NCI-H128 (cell line): Measurements from ENCODE around the gene LRRC8B.
"Not testable (repeated sequence)": the region's sequence is repeated elsewhere in the genome, so short reads cannot be mapped to it uniquely, and the experiment has no call there.

Source experiments
- DNase-seq: peaks from one replicate; lab custom pipeline; 2025; ENCODE audit not compliant: unreplicated experiment; lab: John Stamatoyannopoulos, UW

The LRRC8B gene

GRCh38 chr1:89523572-89524368 lies 859 bp upstream of the LRRC8B start:
- no peak for DNase-seq

DNA sequence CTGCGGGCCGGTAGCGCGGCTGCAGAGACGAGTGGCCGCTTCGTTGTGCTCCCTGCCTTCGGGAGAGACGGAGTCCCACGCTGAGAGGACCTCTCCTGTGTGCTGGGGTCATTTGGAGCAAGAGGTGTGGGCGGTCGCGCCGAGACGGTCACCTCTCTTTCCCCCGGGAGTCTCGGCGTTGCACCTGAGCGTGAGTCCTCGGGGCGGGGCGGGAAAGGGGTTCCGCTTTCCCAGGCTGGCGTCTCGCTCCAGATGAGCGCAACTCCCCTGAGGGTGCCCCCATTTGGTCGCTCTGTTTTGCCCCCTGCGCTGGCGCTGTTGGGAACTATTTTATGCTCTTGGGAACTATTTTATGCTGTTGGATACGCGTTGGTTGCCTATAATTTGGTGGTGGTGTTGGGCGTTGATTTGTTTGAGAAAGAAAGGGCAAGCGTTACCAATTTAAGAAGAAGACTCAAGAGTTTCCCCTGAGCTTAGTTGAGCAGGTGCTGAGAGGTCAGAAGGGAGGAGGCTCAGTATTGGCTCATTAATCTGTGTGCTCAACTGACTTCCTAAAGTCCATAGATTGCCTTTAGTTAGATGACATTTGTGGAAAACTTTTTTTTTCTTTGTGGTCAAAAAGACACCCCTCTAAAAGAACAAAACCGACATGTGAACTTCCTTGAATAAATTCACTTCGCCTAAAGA lies 683 bp downstream of the LRRC8B start:
- peak; percentile 44 for DNase-seq

- DNase-seq = no peak
Observed at GRCh38 chr1:89527256-89527655, 2.6 kb downstream of the LRRC8B start.

DNA sequence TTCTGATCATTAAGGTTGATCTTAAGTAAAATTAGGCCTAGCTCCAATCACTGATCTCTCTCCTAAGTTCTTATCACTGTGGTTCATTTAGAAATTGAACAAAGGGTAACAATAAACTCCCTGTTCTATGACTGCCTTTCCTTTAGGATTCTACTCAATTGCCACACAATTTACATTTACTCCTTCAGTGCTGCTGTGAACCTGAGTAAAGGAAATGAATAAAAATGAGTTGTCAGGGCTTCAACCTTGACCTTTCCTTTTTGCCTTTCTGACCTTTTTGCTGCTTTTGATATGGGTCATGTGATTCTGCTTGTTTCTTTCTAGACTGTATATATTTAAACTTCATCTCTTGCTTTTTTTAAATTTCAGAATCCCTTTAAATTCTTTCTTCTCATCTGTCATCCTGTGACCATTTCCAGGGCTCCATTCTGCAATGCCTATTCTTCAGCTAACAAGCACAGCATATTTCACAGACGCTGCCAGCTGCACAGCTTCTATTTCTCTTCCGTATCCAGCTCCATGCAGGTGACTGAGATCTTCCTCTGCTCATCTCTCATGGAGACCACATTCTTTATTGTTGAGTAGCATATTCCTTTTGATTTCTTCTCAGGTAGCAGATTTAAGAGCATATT lies 3.2 kb downstream of the LRRC8B start:
- no peak for DNase-seq

DNA sequence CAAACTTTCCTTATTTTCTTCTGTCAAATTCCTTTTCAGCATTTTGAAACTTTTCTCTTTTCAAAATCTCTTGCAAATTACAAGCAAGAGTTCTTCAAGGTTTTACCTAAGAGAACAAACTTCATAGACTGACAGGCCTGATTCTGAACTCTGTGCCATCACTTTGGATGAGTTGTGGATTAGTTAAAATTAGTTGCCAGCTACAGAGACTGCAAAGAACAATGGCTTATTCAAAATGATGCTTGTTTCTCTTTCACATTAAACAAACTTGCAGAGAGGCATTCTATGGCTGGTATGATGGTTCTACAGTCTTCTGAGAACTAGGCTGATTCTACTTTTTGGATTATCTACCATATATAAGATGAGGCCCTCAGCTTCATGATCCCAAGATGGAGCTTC lies 3.8 kb downstream of the LRRC8B start:
- DNase-seq = no peak

- DNase-seq = no peak
Observed at GRCh38 chr1:89529196-89529595, 4.6 kb downstream of the LRRC8B start.

GRCh38 chr1:89530444-89531089 lies 5.9 kb downstream of the LRRC8B start:
- no peak for DNase-seq

DNA sequence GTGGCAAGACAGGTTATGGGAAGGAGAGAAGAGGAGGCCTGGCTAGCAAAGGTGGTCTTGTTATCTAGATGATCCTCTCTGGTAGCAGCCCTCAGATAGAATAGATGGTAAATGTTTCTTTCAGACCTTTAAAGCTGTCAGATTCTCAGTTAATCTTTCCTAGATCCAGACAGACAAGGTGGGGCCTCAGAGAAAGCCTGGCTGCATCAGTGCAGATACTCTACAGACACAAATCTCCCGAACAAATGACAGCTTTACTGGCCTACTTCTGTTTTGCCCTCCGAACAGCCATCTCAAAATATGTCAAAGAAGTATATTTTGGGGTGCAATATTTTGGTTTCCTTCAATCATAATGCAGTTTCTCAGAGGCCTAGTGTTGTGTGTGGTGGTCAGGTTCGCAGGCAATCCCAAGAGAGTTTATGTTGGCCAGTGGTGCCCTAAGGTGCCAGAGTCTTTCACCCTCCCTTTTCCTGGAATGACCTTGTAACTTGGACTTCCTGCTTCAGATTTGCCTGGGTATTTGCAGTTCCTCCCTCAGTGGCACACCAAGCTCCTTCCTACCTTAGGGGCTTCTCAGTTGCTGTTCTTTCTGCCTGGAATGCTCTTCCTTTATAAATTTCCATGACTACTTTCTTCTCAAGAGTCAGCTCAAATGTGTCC lies 7.0 kb downstream of the LRRC8B start:
- no peak for DNase-seq

DNA sequence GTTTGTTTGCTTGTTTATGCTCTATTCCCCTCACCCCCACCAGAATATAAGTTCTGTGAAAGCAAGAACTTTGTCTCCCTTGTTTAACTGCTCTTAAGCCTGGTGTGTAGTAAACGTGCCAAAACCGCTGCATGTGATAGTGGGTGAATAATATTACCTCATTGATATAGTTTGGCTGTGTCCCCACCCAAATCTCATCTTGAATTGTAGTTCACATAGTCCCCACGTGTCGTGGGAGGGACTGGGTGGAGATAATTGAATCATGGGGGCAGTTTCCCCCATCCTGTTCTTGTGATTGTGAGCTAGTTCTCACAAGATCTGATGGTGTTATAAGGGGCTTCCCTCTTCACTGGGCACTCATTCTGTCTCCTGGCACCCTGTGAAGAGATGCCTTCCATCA lies 7.6 kb downstream of the LRRC8B start:
- DNase-seq = no peak

DNA sequence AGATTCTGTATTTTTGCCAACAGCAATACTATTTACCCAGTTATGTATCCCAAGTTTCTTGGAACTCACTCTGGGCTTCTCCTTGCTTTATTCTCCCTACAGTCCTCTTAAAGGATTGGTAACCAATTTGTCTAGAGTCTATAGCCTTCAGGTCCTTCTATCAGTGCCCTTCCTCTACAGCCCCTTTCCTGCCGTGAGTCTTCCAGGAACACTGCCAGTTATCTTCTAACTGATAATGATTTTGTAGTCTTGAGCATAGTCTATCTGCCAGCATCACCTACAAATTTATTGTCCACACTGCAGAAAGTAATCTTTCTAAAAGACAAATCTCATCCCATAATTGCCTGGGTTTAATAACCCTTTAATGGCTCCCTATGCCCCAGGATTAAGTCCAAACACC lies 8.2 kb downstream of the LRRC8B start:
- DNase-seq = no peak

DNA sequence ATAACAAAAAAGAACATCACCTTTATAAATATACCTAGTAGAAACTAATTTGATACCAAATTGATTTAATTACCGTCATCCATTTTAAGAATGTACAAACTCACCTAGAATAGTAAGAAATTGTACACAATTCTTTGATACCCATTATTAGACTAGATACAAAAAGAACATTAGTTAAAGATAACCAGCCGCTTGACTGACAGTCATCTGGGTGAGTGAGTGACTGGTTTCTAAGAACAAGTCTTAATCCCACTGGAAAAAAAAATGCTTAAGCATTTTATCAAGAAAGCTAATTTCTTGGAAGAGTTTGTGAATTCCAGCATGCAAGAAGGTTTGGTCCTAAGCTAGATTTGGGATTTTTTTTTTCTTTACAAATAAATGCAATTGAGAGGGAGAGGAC lies 10.9 kb downstream of the LRRC8B start:
- DNase-seq = no peak

DNA sequence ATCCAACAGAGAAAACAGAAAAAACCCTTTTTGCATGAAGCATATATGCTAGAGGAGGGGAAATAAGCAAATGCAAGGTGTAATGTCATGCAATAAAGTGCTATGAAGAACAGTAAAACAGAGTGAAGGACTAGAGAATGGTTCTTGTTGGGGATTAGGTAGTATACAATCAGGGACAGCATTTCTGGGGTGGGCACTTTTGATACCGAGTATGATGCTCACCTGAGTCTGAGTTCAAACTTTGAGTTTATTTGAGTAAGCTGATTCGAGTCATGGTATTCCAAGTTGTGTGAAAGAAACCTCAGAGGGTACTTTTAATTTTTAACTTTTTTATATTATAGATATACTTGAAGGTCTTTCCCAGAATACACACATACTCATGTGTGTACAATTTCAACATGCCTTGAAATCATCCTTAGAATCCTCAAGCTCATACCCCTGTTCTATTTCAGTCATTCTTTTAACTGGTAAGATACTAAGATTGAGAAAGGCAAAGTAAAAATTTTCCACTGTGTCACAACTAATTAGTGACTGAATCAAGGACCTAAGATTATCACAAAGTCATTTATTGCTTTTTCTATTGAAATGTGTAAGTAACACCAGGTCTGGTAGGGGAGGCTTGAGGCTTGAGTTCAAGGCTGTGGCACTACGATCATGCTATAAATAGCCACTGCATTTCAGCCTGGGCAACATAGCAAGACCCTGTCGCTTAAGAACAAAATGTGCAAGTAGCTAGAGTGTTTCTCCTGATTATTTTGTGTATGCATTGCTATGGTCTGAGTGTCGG lies 12.1 kb downstream of the LRRC8B start:
- DNase-seq = no peak

GRCh38 chr1:89538361-89538760 lies 13.7 kb downstream of the LRRC8B start:
- DNase-seq = no peak

- DNase-seq = no peak
Observed at GRCh38 chr1:89539128-89539527, 14.5 kb downstream of the LRRC8B start.

- DNase-seq = no peak
Observed at GRCh38 chr1:89540406-89540970, 15.9 kb downstream of the LRRC8B start.

DNA sequence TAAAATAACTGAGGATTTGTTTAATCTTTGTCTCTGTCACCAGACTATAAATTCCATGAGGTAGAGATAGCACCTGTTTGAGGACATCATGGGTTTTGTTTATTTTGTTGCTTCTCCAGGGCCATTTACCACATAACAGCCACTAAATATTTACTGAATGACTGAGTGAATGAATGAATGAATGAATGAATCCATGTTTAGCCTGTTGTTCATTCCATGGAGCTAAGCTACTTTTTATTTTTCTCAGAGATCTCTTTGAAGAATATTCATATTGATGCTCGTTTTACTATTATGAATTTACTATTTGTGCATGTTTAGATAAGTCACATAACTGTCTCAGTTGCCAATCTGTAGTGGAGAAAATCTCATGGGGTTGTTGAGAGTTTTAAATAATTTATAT lies 17.7 kb downstream of the LRRC8B start:
- DNase-seq = no peak

GRCh38 chr1:89543632-89544031 lies 19.0 kb downstream of the LRRC8B start:
- DNase-seq = not testable (repeated sequence)

DNA sequence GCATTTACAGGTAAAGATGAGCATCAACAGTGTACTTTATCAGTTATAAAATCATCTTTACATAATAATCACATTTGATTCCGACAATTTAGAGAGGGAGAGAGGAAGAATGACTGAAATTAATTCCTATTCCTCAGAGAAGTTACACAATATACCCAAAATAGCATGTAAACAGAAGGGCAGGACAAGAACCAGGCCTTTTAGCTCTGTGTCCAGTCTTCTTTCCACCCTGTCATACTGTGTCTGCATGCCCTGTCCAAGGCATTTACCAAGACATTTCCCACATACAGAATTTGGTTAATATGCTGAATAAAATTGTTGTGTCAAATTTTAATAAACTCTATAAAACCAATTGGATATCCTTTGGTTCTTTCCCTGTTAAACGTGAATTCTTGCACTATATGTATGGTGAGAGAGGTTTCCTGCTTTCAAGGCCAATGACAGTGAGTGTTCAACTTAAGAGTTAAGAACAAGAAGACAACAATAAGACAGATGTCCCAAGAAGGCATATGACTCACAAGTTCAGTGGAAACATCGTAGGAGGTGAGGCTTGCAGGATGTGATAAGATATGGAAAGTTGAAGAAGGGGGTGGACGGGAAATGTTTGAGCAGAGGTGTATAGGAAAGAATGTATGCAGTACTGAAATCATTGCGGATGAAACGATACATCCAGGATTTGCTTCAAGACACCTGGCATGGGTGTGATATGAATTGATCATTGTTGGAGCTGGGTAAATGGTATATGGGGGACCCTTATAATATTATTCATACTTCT lies 20.8 kb downstream of the LRRC8B start:
- no peak for DNase-seq
